NCI-H2227 (cell line): Measurements from ENCODE around the gene SIRPA.
A peak's percentile ranks its signal among the peaks of the same experiment; 100 is the strongest.
"Not testable (repeated sequence)": the region's sequence is repeated elsewhere in the genome, so short reads cannot be mapped to it uniquely, and the experiment has no call there.

Experiments used
- DNase-seq: peaks from one replicate; lab custom pipeline; 2025; ENCODE audit not compliant: unreplicated experiment; lab: John Stamatoyannopoulos, UW

SIRPA gene

DNA sequence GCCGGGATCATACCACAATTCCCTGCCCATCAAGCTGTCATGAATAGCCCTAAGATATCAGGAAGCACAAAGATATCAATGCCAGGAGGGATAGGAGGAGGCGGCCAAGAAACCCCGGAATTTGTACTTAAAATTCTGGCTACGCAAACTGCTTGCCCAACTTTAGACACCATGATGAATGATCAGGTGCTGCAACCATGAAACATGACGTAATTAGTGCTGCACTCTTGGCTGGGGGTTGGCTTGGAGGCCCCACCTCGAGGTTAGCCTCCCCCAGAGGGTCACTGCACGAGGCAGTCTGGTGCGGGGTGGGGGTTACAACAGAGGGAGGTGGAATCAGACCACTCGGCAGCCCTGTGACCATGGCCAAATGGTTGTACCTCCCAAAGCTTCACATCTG lies 8.9 kb downstream of the SIRPA start:
- no peak for DNase-seq

DNA sequence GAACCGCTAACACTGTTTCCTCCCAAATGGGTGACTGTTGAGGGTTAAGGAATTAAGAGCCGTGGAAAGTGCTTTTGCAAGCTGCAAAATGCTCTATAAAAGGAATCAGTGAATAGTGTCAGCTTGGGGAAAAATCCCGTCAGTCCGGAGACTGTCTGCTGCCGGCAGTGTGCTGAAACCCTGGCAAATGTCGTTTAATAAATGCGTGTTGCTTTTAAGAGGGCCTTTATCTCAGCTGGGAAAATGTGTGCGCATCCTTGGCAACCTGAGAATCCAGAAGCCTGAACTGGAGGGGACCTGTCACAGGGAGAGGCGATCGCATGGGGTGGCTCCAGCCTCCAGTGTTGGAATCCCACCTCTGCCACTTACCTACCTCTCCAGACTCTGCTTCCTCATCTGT lies 9.8 kb downstream of the SIRPA start:
- DNase-seq = no peak

DNA sequence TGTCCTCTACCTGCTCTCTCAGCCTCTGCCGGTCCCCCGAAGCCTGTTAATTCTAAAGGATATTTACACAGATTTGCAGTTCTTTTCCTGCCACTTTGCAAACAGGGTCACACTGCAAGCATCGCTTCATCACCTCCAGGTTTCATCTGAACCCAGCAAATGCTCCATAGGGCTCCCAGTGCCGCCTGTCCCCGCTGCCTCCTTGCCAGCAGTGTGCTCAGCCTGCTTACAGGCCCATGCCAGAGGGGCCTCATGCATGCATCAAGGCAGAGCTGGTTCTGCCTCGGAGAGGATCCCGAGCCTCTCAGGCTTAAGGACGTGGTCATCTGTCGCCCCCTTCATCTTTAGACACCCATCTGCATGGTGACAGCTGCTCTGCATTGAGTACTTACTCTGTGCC lies 10.5 kb downstream of the SIRPA start:
- no peak for DNase-seq

DNA sequence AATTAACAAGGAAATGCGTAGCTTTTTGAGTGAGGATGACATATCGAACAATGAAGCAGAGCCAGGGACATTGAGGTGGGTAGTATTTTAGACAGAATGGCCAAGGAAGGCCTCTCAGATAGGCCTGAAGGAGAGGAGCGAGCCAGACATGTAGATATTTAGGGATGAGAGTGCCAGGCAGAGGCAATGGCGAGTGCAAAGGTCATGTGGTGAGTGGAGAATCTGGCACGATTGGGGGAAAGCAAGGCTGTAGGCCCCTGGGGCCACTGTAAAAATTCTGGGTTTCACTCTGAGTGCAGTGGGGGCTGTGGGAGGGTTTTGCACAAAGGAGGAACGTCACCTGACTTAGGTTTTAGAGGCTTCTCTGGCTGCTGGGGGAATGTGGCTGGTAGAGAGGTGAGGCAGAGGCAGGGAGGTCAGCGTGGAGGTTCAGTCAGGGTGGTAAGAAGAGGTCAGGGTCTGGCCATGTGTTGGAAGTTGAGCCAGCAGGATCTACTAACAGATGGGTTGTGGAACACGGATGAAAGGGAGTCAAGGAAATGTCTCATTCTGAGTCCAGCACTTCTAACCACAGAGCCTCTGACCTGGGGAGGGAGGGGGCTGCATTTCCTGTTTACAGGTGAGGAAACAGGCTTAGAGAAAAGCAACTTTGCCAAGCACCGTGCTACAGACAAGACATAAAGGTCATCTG lies 11.3 kb downstream of the SIRPA start:
- DNase-seq = no peak

DNA sequence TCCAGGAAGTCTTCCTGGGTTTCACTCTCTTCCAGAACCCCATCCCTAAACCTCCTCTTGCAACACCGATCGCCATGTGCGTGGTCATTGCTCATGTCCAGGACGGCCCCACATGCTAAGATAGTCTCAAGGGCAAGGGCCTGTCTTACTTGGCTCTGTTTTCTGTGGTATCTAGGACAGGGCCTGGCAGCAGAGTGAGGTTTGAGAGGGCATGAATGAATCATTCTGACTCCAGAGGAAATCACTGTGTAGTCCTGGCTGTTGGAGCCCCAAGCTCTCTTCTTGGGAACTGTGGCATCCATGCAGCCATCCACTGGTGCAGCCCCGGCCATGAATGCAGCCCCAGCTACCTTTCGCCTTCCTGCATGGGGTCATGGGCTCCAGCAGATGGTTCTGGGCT lies 12.4 kb downstream of the SIRPA start:
- DNase-seq = no peak

DNA sequence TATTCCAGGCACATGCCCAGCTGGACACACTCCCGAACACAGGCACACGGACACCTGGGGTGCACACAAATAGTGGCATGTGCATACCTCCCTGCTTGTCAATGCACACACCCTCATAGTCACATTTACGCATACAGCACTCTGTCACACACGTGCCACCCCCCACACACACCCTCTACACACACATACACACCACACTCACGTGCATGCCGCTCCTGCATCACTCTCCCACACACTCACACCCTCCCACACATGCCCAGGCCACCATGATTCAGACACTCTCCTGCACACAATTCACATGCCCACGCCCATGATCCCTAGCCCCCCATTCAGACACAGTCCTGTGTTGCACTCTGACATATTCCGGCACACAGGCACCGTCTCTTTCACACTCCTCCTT lies 13.0 kb downstream of the SIRPA start:
- DNase-seq = no peak

DNA sequence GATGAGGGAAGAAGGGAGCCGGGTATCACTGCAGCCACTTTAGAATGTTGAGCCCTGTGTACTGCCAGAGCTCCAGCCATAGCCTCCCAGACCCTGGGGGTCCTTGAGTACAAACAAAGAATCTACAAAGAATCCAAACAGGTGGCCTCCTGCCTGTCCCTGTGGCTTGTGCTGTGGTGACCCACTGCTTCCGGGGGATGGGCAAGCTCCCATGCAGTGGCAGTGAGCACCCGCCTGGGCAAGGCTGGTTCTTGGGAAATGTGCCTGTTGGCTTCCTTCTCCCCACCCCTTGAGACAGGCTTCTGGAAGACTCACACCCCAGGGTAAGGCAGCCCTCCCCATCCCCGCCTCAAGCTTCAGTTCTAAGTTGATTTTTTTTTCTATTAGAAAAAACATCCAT lies 13.9 kb downstream of the SIRPA start:
- DNase-seq = no peak

DNA sequence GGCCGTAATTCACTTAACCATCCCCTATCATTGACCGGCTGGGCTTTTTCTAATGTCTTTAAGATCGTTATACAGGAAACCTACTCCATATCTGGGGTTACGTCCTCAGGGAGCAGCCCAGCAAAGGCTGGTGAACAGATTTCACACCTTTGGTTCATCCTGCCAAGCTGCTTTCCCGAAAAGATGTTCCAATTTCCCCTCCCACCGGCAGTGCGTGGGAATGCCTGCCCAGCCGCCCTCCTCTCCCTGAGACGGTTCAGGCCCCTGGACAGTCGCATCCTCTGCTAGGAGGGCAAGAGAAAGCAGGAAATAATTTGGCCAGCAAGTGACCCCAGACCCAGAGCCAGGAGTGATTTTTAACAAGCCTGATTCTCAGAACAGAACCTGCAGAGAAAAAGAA lies 16.3 kb downstream of the SIRPA start:
- no peak for DNase-seq

DNA sequence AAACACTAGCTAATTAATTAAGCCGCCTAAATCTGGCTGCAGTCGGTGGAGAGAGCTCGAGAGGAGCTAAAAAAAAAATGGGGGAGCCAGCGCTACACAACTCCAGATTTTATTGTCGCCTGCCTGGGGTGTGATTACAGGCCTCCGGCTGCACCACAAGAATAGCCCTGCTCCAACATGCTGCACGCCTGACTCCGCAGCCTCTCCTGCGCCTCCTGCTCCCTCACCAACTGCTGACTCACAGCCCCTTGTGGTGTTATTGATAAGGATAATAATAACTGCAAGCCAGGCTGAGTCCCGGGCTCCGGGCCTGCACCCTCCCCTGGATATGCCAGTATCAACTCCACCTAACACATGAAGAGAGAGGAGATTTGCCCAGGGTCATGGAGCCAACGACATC lies 16.8 kb downstream of the SIRPA start:
- DNase-seq = peak; percentile 55

DNA sequence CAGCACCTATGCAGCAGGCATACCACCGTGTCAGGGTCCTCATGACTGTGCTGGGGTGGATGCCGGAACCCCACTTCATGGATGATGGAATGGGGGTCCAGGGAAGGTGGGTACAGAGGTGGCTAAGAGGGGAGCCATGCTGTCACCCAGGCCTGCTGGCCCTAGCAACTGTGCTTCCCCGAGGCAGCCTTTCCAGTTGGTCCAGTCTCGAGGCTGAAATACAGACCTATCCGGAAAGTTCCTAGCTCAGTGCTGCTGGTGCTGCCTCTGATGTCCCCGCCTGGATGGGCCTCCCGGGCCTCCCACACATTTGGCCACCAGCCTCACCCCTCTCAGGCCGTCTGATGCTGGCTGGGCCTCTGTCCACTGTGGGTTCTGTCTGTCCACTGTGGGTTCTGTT lies 17.4 kb downstream of the SIRPA start:
- no peak for DNase-seq

DNA sequence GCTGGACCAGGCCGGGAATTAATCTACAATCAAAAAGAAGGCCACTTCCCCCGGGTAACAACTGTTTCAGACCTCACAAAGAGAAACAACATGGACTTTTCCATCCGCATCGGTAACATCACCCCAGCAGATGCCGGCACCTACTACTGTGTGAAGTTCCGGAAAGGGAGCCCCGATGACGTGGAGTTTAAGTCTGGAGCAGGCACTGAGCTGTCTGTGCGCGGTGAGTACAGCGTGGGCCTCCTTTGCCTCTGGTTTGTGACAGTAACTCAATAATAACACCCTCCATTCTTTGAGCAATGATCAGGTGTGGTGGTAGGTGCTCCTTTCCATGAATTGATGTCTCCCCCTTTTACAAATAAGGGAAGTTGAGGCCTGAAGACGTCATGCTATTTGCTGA lies 20.0 kb downstream of the SIRPA start:
- not testable (repeated sequence) for DNase-seq

DNA sequence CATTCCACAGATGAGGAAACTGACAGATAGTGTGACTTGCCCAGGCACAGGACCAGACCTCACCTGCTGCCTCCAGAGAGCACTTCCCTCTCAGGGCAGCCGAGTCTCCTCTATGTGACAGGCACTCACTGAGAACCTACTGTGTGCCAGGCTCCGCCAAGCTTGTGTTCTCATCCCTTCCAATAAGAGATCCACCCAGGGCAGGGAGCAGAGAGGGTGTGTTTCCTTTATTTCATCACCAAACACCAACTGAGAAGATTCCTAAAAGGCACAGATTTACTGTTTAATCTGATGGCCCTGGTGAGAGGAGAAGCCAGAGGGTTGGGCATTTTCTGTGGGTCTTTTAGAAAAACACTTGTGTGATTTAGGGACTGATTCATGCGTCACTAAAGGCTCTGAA lies 20.5 kb downstream of the SIRPA start:
- DNase-seq = no peak

DNA sequence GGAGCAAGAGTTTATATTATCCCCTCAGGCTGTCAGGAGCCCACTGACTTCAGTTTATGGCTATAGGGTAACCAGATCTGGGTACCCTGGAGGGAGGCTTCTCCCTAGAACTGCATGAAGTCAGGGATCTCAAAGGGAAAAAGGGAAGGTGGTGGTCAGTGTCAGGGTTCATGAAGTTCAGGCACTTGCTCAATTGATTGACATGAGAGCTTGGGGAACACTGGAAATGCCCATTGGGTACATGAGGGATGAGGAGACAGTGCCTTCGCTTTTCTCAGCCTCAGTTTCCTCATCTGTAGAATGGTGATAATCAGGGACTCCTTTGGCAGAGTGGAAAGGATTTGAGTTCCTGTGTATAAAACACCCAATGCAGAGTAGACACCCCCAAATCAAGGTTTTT lies 22.6 kb downstream of the SIRPA start:
- DNase-seq = no peak

DNA sequence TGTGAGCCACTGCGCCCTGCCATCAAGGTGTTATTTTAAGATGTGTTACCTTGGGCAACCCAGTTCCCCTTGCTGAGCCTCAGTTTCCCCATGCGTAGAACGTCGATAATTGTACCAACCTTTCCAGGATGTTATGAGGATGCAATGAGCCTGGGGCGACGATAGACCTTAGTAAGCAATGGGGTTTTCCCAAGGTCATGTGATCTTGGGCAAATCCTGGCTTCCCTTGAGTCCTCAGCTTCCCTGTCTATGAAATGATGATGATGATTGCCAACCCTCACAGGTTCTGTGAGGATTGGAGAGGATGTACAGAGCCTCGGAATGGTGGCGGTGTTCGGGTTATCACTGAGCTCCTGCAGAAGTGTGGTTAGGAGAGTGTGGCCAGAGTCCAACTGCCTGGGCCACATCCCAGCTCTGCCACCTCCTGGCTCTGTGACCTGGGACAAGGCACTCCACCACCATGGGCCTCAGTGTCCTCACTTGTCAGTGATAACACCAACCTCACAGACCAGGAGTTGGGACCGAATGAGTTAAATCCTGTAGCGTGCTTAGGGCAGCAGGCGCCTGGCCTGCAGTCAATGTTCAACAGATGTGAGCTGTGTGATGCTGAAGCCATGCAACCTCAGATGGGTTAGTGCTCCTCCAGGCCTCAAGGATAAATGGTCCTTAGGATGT lies 23.4 kb downstream of the SIRPA start:
- DNase-seq = no peak

DNA sequence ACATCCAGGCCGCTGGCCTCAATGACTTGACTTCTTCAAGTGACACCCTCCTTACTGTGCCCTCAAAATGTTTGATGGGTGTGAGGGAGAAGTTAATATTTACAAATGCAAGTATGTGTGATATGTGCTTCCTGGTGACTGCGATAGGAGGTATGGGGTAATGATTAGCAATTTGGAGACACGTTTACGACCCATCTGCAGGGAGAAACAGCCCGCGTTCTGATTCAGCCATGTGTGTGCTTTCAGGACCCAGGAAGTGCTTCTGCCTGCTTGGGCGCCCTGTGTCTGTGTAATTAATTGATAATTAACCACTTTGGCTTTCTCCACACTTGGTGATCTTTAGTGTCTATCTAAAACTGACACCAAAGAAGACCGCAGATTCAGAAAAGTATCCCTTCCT lies 25.0 kb downstream of the SIRPA start:
- DNase-seq = no peak

DNA sequence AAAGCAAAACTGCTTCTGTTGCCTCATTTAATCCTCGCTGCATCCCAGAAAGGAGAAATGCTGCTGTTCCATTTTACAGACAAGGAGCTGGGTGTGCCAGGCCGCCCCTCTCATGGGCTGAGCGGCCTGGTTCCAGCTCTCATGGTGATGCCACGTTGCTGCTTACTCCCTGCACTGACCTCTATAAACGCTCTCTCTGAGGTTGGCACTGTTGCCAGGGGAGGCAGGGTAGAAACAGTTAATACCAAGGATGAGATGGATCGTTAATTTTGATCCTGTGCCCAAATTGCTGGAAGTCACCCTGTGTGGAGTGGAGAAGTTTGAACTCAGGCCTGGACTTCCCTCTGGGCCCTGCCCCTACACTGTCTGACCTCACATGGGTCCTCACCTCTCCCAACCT lies 25.6 kb downstream of the SIRPA start:
- no peak for DNase-seq

DNA sequence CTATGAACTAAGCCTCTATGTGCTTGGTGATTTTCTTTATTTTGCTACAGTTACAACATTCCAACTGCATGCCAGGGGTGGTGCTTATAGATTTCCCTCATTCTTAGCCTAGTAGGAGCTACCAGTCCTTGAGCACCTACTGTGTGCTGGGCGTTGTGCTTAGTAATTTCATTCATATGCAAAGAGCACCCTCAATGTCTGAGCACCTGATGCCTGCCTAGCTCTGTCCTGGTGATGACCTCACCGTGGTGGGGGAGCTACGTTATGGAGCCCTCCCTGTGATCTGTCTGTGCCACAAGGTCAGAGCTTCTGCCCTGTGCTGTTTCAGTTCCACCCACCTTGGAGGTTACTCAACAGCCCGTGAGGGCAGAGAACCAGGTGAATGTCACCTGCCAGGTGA lies 26.8 kb downstream of the SIRPA start:
- not testable (repeated sequence) for DNase-seq

DNA sequence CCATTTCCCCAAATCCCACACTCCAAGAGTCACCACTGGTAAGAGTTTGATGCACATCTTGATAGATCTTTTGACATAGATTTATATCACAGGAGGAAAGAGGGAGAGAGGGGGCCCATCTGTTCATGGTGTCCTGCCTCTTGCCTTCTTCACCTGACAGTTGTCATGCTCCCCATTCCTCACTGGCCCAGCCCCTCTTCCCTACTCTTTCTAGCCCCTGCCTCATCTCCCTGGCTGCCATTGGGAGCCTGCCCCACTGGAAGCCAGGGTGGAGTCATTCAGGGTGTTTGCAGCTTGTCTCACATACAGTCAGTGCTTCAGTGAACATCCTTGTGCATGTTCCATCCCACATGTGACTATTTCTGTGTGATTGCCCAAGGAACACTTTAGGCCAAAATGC lies 27.6 kb downstream of the SIRPA start:
- DNase-seq = no peak

DNA sequence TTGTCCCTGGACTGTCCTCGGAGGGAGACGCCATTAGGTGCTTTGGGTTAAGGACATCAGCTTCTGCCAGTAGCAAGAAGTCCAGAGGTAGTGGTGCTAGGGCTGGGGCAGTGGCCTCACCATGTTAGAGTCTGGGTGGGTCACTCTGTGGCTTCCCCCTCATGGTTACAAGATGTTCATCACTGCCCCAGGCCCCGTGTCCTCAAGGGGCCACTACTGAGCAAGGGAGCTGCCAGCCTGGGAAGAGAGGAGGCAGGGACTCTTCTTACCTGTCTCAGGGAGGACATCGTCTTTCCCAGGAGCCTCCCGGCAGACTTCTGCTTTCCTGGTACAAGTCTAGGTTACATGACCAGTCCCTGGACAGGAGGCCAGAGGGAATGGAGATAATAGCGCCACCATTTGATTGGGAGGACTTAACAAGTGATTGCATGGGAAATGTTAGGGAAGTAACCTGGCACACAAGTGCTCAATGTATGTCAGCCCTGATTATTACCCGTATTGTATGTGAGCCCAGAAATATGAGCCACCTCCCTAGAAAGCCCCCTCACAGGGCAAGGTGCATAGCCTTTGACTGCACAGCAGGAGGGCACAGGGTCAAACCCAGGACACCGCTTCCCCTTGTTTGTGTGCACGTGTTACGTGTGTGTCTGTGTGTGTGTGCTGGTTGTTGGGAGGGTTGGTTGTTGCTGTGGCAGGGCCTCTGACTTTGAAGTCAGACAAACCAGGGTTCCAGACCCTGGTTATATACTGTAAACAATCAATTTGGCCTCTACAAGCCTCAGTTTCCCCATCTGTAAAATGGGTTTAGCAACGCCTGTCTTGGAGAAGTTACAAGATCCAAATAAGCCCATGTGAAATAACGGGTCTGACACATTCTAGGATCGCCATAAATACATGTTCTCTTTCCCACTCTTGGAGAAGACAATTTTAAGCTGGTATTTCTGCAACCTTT lies 30.0 kb downstream of the SIRPA start:
- no peak for DNase-seq

DNA sequence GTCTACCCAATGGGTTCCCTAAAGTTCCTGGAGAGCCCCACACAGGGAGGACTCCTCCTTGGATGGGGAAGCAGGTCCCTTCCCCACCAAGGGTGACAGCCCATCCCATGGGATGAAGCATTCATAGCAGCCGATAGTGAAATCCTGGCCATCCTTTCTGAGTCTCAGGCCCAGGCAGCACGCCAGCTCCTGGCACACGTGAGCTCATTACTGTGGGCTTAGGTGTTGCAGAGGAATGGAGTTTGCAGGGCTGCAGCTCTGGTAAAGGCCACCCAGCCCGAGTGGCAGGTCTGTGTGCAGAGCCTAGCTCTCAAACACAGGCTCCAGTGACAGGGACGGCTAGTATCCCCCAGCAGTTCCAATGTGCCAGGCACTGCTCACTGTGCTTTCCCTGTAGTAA lies 31.0 kb downstream of the SIRPA start:
- no peak for DNase-seq

DNA sequence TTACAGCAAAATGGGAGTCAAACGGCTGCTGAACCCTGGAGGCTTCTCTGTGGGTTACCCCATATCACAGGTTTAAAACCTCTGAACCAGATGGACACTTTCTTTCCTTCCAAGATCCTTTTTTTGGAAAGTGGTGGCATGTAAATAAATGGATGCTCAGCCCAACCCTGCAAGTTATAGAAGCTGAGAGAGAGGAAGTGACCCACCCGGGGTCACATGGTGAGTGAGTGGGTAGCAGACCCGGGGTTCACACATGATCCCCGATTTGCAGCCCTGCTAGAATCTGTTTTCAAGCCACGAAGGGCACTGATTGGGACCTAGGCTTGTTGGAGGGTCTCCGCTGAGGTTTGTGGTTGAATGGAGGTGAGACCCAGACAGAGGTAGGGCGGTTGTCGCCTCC lies 32.0 kb downstream of the SIRPA start:
- DNase-seq = no peak

DNA sequence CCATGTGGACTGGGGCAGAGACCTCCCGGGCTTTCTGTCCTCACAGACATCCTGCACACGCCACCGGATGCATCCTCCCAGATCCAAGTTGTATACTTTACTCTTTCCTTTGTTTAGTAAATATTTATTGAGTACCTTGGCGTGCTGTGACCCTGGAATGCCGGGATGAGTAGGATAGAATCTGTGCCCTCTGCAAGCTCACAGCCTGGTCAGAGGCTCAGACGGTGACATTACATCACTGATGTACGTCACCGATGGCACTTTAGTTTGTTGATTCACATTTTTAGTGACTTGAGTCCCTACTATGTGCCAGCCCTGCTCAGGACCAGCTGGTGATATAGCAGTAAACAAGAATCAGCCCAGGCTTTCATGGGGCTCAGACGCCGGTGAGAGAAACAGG lies 32.9 kb downstream of the SIRPA start:
- no peak for DNase-seq
